Midbrain (tissue), 1 donor: ENCODE measurements around the gene AGPS.
"Not testable (repeated sequence)": the region's sequence is repeated elsewhere in the genome, so short reads cannot be mapped to it uniquely, and the experiment has no call there.

Experiments
- DNase-seq: peaks from one replicate; lab custom pipeline; 2025; lab: John Stamatoyannopoulos, UW

Gene AGPS

GRCh38 chr2:177529166-177529565, 136.6 kb downstream of the AGPS start:
- DNase-seq, result no peak

GRCh38 chr2:177530561-177530960, 138.0 kb downstream of the AGPS start:
- DNase-seq, result no peak

DNA sequence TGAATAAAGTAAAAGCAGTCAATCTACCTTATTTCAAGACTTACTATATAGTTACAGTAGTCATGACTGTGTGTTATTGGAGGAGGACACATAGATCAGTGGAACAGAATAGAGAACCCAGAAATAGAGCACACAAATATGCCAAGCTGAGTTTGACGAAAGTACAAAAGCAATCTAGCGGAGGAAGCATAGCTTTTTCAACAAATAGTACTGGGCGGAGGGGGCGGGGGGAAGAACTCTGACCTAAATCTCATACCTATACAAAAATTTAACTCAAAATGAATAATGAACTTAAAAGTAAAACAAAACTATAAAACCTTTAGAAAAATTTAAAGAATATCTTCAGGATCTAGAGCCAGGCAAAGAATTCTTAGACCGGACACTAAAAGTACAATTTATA, 139.1 kb downstream of the AGPS start:
- no peak for DNase-seq

DNA sequence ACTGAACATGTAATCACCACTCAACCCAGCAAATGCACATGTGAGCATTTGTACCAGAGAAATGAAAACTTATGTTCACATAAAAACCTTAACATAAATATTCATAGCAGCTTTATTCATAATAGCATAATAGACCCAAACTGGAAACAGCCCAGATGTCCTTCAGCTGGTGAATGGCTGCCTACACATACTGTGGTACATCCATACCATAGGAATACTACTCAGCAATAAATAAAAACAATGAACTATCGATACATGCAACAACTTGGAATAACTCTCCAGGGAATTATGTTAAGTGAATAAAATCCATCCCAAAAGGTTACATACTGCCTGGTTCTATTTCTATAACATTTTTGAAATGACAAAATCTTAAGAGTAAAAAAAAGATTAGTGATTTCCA, 140.0 kb downstream of the AGPS start:
- no peak for DNase-seq

DNA sequence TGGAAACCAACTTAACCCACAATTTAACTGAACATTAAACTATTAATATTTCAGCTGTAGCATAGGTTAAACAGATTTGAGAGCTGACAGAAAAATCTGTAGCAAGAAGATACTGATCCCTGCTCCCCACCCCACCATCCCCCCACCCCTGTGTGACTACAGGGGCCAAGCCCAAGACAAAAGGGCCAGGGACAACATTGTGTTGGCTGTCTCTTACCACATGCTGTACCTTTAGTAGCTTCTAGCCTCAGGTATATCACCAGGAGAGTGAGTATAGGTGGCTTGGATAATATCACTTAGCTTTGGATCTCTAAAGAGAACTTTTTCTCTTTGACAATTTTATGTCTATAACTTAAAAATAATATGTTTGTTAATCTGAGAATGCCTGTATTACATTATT, 140.7 kb downstream of the AGPS start:
- DNase-seq, result no peak

GRCh38 chr2:177535000-177535399, 142.4 kb downstream of the AGPS start:
- no peak for DNase-seq

- DNase-seq, result no peak
Observed at GRCh38 chr2:177535958-177536504, 143.5 kb downstream of the AGPS start.

DNA sequence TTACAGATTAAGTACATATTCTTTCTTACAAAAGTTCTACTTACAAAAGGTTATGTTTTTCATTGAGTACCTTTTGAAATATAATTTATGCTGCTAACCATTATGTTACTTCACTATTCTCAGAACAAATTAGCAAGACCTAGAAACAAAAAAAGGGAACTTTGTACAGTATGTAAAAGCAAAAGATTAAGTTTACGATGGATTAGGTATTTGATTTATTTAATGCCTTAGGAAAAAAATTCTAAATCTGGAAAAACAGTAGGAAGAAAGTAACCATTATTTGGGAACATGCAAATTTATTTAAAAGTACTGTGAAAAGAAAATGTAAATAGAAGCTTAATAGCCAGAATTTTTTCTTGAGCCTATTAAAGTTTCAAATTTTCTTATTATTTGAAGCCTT, 144.6 kb downstream of the AGPS start:
- no peak for DNase-seq

- DNase-seq, result no peak
Observed at GRCh38 chr2:177537636-177538035, 145.1 kb downstream of the AGPS start.

- DNase-seq, result no peak
Observed at GRCh38 chr2:177538323-177538722, 145.8 kb downstream of the AGPS start.

DNA sequence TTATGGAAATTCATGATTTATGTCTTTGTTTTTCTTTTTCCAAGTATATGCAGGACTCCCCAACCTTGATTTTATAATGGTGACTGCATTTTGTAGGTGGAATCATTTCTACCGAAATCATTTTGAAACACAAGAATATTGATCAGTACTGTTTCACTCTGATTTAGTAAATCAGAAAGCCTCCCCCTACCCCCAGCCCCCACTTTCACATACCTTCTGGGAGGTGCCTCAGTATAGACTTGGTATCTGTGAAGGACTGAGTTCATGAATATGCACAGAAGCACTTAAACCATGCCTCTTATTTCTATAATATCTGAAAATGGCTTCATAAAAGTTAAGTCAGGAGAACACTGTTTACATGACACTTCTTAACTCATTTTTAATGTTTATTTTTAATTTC, 147.7 kb downstream of the AGPS start:
- no peak for DNase-seq

- DNase-seq, result no peak
Observed at GRCh38 chr2:177541258-177541991, 148.9 kb downstream of the AGPS start.

DNA sequence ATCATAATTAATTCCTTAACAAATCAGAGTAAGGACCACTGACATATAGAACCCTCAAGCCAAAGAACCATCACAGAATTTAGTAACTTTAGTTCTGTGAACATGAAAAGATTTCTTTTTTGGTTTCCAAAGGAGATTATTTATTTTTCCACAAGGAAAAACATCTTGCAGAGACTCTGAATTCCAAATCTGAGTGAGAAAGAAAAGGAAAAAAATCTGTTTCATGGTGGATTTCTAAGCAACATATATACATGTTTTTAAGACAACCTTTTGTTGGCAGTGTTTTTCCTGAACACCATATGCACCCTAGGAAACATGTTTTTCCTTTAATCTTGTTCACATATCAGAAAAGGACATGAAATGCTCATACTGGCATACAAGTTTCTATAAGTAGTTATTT, 149.8 kb downstream of the AGPS start:
- DNase-seq, result no peak

- no peak for DNase-seq
Observed at GRCh38 chr2:177543007-177543760, 150.6 kb downstream of the AGPS start.

DNA sequence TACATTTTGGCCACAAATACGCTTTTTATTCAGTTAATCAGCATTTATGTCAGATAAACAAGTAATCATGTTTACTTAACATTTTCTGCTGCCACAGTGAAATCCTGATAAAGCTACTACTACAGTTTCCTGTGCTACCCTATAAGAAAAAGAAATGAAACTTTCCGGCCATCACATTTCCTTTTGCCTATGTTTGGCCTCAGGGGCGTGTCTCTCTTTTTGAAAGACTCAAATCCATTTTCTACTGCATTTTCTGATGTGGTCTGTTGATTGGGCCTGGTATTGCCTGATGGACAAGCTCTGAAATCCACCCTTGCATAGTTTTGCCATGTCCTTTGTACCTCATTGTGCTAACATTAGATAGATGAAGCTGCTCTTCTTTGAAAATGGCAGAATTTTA, 152.6 kb downstream of the AGPS start:
- DNase-seq, result no peak

- no peak for DNase-seq
Observed at GRCh38 chr2:177545981-177546585, 153.5 kb downstream of the AGPS start.

DNA sequence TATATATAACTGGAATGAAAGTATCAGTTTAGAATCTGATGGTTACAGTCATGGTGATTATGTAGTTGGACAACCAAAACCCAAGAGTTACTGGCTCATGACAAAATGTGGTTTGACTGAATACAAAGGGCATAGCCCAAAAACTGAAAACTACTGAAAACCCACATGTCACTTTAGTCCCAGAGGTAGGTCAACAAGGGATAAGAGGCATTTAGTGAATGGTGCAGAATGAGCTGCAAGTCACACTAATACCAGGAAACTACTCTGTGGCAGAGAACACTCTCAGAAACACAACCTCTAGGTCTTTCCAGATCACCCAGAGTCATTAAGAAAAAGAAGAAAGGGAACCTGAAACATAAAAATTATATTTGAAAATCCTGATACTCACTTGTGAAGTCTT, 154.5 kb downstream of the AGPS start:
- no peak for DNase-seq

GRCh38 chr2:177547772-177548171, 155.2 kb downstream of the AGPS start:
- no peak for DNase-seq

DNA sequence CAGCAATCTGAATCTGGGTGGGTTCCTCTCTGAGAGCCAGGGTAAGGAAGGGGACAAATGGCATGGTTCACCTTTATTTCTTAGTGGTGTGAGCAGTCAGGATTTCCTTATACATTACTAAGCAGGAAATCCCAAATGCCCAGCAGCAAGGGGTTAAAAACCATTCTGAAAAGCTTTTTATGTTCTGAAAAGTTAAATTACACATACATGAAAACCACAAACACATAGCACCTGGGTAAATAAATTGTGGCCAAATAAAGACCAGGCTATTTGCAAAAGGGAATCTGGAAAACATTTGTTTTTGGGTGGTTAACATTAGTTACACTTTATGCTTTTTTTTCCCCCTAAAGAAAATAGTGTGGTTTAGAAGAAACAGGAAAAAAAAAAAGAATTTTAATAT, 156.1 kb downstream of the AGPS start:
- DNase-seq, result no peak

- DNase-seq, result no peak
Observed at GRCh38 chr2:177549171-177549570, 156.6 kb downstream of the AGPS start.

GRCh38 chr2:177550264-177551200, 158.0 kb downstream of the AGPS start:
- no peak for DNase-seq

- DNase-seq, result not testable (repeated sequence)
Observed at GRCh38 chr2:177551360-177551759, 158.8 kb downstream of the AGPS start.
